Activated effector memory CD4-positive, alpha-beta T cell treated with anti-CD3 and anti-CD28 coated beads, Interleukin-2, amount 50 U/mL, for 16 hours (primary cell): ENCODE results near the gene DNMT1.

Source experiments
- DNase-seq: peaks from one replicate; pipeline ENCODE4 v3.0.0-alpha.2; 2020

DNMT1 gene

GRCh38 chr19:10137751-10138682 lies 56.7 kb downstream of the DNMT1 start:
- no peak for DNase-seq

DNA sequence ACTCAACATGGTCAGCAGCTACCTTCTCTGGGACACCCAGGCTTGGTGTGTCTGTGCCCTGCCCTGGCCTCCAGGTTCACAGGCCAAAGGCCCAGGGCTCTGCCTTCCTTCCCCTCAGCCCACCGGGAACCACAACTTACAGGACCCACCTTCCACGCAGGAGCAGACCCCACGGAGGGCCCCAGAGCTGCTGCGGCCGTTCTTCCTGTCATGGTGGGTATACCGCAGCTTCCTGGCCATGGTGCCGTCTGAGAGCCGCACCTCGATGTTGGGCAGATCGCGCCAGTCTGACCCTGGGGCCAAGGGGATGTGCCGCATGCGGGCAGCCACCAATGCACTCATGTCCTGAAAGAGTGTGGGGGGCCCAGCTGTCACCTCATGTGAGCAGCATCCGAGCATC lies 57.8 kb downstream of the DNMT1 start:
- no peak for DNase-seq

- no peak for DNase-seq
These were observed 59.0 kb downstream of the DNMT1 start for GRCh38 chr19:10135551-10136334.

DNA sequence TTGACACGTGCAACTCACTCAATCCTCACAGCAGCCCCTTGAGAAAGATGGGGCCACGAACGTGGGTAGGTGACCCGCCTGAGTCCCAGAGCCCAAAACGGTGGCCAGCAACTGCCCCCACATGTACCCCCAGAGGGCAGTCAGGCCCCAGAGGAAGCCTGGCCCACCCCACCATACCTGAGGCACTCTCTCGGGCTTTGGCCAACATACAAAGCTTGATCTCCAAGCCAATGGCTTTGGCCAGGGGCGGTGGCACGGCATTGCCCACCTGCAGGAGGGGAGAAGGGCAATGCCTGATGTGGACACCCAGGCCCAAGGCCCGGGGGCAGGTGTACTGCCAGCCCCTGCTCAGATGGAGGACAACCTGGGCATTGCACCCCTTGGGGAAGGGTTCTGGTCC lies 60.7 kb downstream of the DNMT1 start:
- DNase-seq, result no peak

DNA sequence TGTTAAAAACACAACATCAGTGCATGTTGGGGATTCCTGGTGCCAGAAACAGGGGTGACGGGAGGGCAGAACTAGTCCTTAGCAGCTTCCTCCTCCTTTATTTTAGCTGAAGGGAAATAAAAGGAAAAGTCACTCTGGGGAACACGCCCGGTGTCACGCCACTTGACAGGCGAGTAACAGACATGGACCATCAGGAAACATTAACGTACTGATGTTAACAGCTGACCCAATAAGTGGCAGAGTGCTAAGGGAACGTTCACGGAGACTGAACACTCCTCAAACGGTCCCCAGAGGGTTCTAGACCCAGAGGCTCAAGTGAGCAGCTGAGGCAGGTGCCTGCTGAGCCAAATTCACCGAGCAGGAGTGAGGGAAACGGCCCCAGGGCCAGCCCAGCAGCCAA lies 61.2 kb downstream of the DNMT1 start:
- DNase-seq, result no peak

DNA sequence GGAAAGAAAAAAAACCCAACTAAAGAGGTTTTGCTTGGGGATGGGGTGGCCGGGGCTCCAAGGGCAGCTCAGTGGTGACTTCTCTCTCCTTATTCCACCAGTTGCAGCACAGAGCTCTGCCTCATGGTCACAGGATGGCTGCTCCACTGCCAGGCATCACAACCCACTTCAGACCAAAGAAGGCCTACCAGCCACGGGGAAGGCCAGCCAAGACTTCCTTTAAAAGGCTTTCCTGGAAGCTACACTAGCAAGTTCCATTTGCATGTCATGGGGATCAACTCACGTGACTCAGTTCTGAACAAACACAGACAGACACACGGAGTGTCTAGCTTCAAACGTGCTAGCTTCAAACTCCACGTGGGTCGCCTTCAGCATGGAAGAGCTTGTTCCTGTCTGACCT lies 61.8 kb downstream of the DNMT1 start:
- DNase-seq, result no peak

- DNase-seq, result no peak
These were observed 68.5 kb downstream of the DNMT1 start for GRCh38 chr19:10126213-10126639.

DNA sequence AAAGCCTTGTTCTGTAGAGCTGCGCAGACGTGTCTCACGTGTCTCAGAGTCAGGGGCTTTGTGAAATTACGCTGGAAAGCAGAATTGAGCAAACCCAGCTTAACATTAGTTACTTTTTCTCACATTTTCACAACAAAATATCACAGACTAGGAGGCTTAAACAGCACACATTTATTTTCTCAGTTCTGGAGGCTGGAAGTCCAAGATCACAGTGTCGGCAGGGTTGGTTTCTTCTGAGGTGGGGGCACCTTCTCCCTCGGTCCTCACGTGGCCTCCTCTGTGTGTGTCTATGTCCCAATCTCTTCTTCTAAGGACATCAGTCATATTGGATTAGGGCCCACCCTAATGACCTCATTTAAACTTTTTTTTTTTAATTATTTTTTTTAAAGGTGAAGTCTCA lies 70.3 kb downstream of the DNMT1 start:
- no peak for DNase-seq

DNA sequence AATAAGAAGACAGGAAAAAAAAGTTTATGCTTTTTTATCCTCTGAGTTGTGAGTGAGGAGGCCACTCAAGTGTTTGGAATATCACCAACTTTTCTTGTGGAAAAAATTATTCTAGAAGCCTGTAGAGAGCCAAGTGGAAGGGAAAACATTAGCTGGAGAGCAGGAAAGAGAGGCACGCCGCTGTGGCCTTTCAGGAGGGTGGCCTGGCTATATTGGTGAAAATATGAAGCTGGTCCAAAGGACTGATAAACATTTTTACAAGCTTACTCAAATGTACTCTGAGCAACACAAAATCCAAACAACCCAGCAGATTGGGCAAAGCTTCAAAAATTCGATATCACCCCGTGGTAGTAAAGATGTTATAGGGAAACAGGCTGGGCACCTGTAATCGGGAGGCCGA lies 72.7 kb downstream of the DNMT1 start:
- no peak for DNase-seq

GRCh38 chr19:10120538-10121189 lies 74.1 kb downstream of the DNMT1 start:
- DNase-seq, result no peak

GRCh38 chr19:10118960-10119359 lies 75.8 kb downstream of the DNMT1 start:
- no peak for DNase-seq

DNA sequence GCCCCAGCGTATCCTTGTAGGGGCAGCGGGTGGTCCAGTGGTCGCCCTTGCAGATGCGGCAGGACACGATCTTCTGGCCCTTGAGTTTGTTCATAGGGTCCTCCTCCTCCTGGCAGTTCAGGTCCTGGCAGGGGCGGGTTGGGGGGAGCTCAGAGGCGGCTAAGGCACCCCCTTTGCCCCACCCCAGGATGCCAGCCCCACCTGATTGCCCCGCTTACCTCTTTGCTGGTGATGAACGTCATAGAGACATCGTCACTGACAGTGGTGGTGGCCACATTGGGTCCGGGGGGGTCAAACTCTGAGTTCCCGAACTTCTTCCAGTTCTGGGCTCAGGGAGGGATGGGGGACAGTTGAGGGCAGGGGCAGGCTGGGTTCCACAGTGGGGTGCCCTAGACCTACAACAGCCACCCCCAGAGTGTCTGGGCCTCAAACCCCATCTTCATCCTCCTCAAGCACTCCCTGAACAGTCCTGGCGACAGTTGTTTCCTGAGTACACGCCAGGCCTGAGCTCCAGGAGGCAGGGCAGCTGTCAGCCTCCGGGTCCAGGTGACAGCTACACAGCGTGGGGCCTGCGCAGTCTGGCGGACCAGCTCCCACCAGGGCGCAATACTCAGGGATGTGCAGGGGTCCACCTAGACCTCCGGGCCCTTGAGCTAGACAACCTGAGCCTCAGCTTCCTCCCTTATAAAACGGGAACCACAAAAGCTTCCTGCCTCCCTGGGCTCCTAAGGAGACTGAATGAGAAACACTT lies 77.7 kb downstream of the DNMT1 start:
- DNase-seq, result no peak

GRCh38 chr19:10116085-10116865 lies 78.5 kb downstream of the DNMT1 start:
- DNase-seq, result no peak

- DNase-seq, result no peak
These were observed 79.2 kb downstream of the DNMT1 start for GRCh38 chr19:10115392-10116084.

DNA sequence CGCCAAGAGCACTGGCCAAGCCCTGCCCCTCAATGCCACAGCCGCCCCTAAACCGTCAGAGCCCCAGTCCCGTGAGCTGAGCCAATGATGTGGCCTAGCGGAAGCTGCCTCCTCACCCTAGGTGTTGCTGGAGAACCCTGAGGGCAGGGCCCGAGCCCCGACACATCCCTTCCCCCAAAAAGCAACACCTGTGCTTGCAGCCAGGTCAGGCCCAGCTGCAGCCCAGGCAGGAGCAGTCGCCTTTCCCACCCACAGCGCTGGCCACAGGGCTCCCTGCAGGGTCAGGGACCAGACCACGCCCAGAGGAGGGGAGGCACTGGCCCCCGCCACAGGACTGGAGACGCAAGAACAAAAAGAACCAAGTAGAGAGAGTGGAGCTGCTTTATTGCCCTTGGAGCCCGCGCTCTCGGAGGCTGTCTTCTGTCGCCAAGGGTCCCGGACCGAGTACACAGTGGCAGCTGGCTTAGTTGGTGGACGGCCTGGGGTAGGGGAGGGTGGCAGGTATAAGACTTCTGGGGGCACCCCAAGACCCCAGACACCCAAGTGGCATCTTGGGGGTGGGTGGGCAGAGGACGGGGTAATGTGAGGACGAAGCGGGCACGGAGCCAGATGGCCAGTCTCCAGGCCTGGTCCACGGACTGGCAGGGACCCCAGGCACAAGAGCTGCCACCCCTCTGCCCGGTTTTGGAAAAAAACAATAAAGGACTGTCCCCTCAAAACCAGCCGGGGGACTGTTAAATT lies 79.9 kb downstream of the DNMT1 start:
- DNase-seq, result no peak

GRCh38 chr19:10113964-10114650 lies 80.6 kb downstream of the DNMT1 start:
- DNase-seq, result no peak

GRCh38 chr19:10113592-10113963 lies 81.2 kb downstream of the DNMT1 start:
- no peak for DNase-seq

DNA sequence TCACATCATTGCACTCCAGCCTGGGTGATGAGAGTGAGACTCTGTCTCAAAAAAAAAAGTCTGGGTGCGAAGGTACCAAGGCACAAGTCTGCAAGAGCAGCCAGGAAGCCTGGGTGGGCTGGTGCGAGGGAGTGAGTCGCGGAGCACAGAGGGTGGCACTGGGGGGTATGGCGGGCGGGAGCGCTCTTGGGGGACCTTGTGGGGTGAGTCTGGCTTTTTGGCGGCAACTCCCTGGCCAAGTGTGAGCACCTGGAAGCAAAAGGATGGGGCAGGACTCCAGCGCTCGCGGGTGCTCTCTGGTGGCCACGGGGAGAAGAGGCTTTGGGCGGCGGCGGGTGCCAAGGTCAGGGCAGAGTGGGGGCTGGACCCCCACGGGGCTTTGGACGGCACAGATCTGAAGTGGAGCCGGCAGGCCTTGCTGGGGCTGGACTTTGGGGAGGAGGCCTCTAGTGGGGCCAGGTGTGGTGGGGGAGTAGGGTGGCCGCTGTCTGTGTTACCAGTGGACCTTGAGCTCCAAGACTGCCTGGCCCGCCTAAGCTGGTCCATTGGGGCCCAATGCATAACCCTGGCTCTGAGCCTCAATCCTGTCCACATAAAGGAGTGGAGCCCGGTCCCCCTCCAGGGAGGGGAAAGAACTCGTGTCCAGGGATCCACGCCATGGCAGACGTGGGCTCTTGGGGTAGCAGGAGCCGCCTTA lies 81.7 kb downstream of the DNMT1 start:
- DNase-seq, result peak; percentile 88

DNA sequence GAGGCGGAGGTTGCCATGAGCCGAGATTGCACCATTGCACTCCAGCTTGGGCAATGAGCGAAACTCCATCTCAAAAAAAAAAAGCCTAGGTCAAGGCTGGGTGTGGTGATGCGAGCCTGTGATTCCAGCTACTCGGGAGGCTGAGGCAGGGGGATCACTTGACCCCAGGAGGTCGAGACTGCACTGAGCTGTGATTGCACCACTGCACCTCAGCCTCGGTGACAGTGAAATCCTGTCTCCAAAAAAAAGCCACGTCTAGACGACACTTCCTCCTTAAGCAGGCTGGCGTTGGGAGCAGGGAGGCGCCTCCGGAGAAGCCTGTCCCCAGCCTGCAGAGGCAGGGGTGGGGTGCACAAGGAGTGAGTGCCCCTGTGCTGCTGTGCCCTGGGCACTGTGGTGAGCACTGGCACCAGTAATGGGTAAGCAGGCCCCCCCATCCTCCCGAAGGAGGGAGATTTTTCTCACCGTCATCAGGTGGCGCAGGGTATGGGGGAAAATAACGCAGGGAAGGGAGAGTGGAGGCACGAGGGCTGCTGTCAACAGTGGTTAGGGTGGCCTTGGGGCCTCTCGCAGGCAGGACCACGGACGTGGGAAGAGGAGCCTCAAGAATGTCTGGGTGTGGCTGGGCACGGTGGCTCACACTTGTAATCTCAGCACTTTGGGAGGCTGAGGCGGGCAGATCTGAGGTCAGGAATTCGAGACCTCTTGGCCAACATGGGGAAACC lies 82.6 kb downstream of the DNMT1 start:
- peak; percentile 83 for DNase-seq
